ENCODE measurements around the gene MTERF1. TPM values are rescaled to one million over a fixed set of nuclear protein-coding genes. Genes with fewer than 3 reads are reported as not detected.
"Not testable (repeated sequence)": the region's sequence is repeated elsewhere in the genome, so short reads cannot be mapped to it uniquely, and the experiment has no call there.

MTERF1 gene
- total RNA-seq, 2 experiments from 2014 or later = 16.2 to 16.8 TPM

- Mint-ChIP-seq H3K27me3 (ENCODE audit: low read depth) (no peaks in the 10 kb centered on the region), H3K4me1 (ENCODE audit: low read depth) (peaks cover 26% of the 10 kb centered on the region), H3K9me3 (ENCODE audit: insufficient read depth) (no peaks in the 10 kb centered on the region), H3K27ac (no peak overlapping the region), H3K4me3 (no peak overlapping the region), H3K36me3 (ENCODE audit: low read depth) (peaks cover 51% of the 10 kb centered on the region)
- ChIA-PET POLR2A (interaction anchor here (0.7 kb wide), 1 partner anchor 343 kb away, joined by 6 read pairs; no protein-coding TSS in a partner anchor), CTCF (interaction anchor here (1.5 kb wide), 1 partner anchor 47 kb away, joined by 5 read pairs; no protein-coding TSS in a partner anchor)
- DNase-seq = no peak
- ATAC-seq = no peak
Observed at GRCh38 chr7:91876391-91877133, 3.9 kb downstream of the MTERF1 start.

- Mint-ChIP-seq H3K27ac (no peak overlapping the region), H3K4me3 (no peak overlapping the region), H3K36me3 (ENCODE audit: low read depth) (peaks cover 53% of the 10 kb centered on the region), H3K4me1 (ENCODE audit: low read depth) (peaks cover 21% of the 10 kb centered on the region), H3K9me3 (ENCODE audit: insufficient read depth) (no peaks in the 10 kb centered on the region), H3K27me3 (ENCODE audit: low read depth) (no peaks in the 10 kb centered on the region)
- no peak for DNase-seq
- POLR2A ChIA-PET = no interaction called here
- CTCF ChIA-PET = no interaction called here
- no peak for ATAC-seq
Observed at GRCh38 chr7:91875851-91876250, 4.7 kb downstream of the MTERF1 start.

DNA sequence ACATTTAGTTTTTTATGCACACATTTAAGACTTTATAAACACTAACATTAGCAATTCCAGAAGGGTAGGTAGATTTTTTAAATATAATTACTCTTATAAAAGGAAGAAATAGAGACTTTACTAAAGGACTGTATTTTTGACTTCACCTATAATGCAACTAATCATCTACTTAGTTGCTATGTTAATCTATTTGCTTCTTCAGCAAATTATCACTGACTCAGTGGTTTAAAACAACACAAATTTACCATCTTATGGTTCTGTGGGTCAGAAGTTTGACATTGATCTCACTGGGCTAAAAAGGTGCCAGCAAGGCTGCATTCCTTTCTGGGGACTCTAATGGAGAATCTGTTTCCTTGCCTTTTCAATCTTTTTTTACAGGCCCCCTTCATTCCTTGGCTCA, 7.6 kb downstream of the MTERF1 start:
- ATAC-seq = no peak
- ChIA-PET POLR2A (no interaction called here), CTCF (interaction anchor here (1.1 to 1.3 kb wide), 2 partner anchors 8 to 21 kb away, joined by 3 to 4 read pairs; no protein-coding TSS in a partner anchor)
- H3K9me3 Mint-ChIP-seq (ENCODE audit: insufficient read depth) = no peaks in the 10 kb centered on the region
- no peak overlapping the region for H3K4me3 Mint-ChIP-seq
- H3K4me1 Mint-ChIP-seq (ENCODE audit: low read depth) = peaks cover 7% of the 10 kb centered on the region
- peaks cover 49% of the 10 kb centered on the region for H3K36me3 Mint-ChIP-seq (ENCODE audit: low read depth)
- no peak for DNase-seq
- H3K27me3 Mint-ChIP-seq (ENCODE audit: low read depth) = no peaks in the 10 kb centered on the region
- no peak overlapping the region for H3K27ac Mint-ChIP-seq

DNA sequence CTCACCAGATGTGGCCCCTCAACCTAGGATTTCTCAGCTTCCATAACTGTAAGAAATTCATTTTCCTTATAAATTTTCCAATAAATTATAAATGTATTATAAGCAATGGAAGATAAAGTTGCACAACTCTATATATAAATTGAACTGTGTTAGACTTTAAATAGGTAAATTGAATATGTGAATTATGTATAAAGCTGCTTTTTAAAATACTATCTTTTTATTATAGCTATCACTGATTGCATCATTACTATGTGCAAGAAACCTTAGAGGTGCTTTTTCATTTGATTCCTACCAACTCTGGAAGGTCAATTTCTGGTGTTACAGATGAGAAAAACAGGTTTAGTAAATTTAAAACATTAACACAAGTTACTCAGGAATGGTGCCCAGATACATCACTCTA, 8.4 kb downstream of the MTERF1 start:
- no peaks in the 10 kb centered on the region for H3K9me3 Mint-ChIP-seq (ENCODE audit: insufficient read depth)
- H3K4me3 Mint-ChIP-seq = no peak overlapping the region
- H3K27me3 Mint-ChIP-seq (ENCODE audit: low read depth) = no peaks in the 10 kb centered on the region
- ATAC-seq (no peak), DNase-seq (no peak)
- no peak overlapping the region for H3K27ac Mint-ChIP-seq
- peaks cover 44% of the 10 kb centered on the region for H3K36me3 Mint-ChIP-seq (ENCODE audit: low read depth)
- ChIA-PET CTCF (interaction anchor here (1.1 to 1.3 kb wide), 2 partner anchors 9 to 20 kb away, joined by 3 to 4 read pairs; no protein-coding TSS in a partner anchor), POLR2A (interaction anchor here (1.2 kb wide), 1 partner anchor 8 kb away, joined by 4 read pairs; no protein-coding TSS in a partner anchor)
- no peaks in the 10 kb centered on the region for H3K4me1 Mint-ChIP-seq (ENCODE audit: low read depth)

GRCh38 chr7:91869661-91870060, 10.8 kb downstream of the MTERF1 start:
- H3K9me3 Mint-ChIP-seq (ENCODE audit: insufficient read depth) = no peaks in the 10 kb centered on the region
- no peak overlapping the region for H3K4me3 Mint-ChIP-seq
- DNase-seq = no peak
- peaks cover 36% of the 10 kb centered on the region for H3K36me3 Mint-ChIP-seq (ENCODE audit: low read depth)
- peaks cover 2% of the 10 kb centered on the region for H3K4me1 Mint-ChIP-seq (ENCODE audit: low read depth)
- ChIA-PET POLR2A (interaction anchor here (0.6 to 1.1 kb wide), 2 partner anchors 9 to 10 kb away, joined by 3 read pairs; partner anchors contain the start of gene MTERF1), CTCF (interaction anchor here (3.9 kb wide), 1 partner anchor 10 kb away, joined by 12 read pairs; the partner anchor contains the start of gene MTERF1)
- no peaks in the 10 kb centered on the region for H3K27me3 Mint-ChIP-seq (ENCODE audit: low read depth)
- no peak overlapping the region for H3K27ac Mint-ChIP-seq
- no peak for ATAC-seq

DNA sequence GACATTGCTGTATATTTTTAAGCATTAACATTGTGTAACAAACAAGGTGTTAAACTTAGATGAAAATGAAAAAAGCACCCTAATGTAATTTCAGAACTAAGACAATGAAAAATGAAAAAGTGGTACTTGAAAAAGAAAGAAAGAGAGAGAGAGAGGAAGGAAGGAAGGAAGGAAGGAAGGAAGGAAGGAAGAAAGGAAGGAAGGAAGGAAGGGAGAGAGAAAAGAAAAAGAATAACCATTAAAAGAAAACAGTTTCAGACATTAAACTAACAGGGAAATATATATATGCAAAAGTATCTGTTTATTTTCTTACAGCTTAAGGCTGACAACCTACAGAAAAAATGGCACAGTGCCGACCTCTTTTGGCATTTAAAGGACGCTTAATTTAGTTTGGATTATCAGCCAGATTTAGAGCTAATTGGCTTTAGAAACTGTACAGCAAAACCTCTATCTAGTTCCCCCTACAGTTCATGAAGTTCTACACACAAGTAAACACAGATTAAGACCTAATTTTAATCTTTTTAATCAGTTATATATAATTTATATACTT, 13.8 kb downstream of the MTERF1 start:
- H3K27me3 Mint-ChIP-seq (ENCODE audit: low read depth) = no peaks in the 10 kb centered on the region
- H3K9me3 Mint-ChIP-seq (ENCODE audit: insufficient read depth) = no peaks in the 10 kb centered on the region
- POLR2A ChIA-PET = no interaction called here
- DNase-seq = no peak
- ATAC-seq = no peak
- no peak overlapping the region for H3K27ac Mint-ChIP-seq
- H3K36me3 Mint-ChIP-seq (ENCODE audit: low read depth) = peaks cover 22% of the 10 kb centered on the region
- CTCF ChIA-PET = interaction anchor here (1.2 to 3.9 kb wide), 2 partner anchors 13 to 37 kb away, joined by 4 to 12 read pairs; partner anchors contain the start of gene MTERF1
- no peak overlapping the region for H3K4me3 Mint-ChIP-seq
- H3K4me1 Mint-ChIP-seq (ENCODE audit: low read depth) = peaks cover 2% of the 10 kb centered on the region

GRCh38 chr7:91865511-91865910, 15.0 kb downstream of the MTERF1 start:
- peaks cover 20% of the 10 kb centered on the region for H3K36me3 Mint-ChIP-seq (ENCODE audit: low read depth)

GRCh38 chr7:91864604-91865003, 15.9 kb downstream of the MTERF1 start:
- not testable (repeated sequence) for H3K4me3 Mint-ChIP-seq; DNase-seq; H3K4me1 Mint-ChIP-seq (ENCODE audit: low read depth); H3K9me3 Mint-ChIP-seq (ENCODE audit: insufficient read depth); H3K27me3 Mint-ChIP-seq (ENCODE audit: low read depth); ATAC-seq; H3K27ac Mint-ChIP-seq
- CTCF ChIA-PET = interaction anchor here (0.9 kb wide), 1 partner anchor 16 kb away, joined by 3 read pairs; the partner anchor contains the start of gene MTERF1
- POLR2A ChIA-PET = interaction anchor here (0.7 kb wide), 1 partner anchor 47 kb away, joined by 3 read pairs; no protein-coding TSS in a partner anchor
- H3K36me3 Mint-ChIP-seq (ENCODE audit: low read depth) = peaks cover 20% of the 10 kb centered on the region

More at GRCh38 chr7:91865511-91865910, 15.0 kb downstream of the MTERF1 start:
- no peak overlapping the region for H3K4me3 Mint-ChIP-seq
- peaks cover 2% of the 10 kb centered on the region for H3K4me1 Mint-ChIP-seq (ENCODE audit: low read depth)
- H3K27me3 Mint-ChIP-seq (ENCODE audit: low read depth) = no peaks in the 10 kb centered on the region
- DNase-seq (no peak), ATAC-seq (no peak)
- ChIA-PET POLR2A (no interaction called here), CTCF (no interaction called here)
- no peaks in the 10 kb centered on the region for H3K9me3 Mint-ChIP-seq (ENCODE audit: insufficient read depth)
- no peak overlapping the region for H3K27ac Mint-ChIP-seq

GRCh38 chr7:91864070-91864469, 16.4 kb downstream of the MTERF1 start:
- DNase-seq = no peak
- Mint-ChIP-seq H3K27me3 (ENCODE audit: low read depth) (no peaks in the 10 kb centered on the region), H3K4me3 (no peak overlapping the region), H3K4me1 (ENCODE audit: low read depth) (peaks cover 2% of the 10 kb centered on the region), H3K9me3 (ENCODE audit: insufficient read depth) (no peaks in the 10 kb centered on the region), H3K27ac (no peak overlapping the region), H3K36me3 (ENCODE audit: low read depth) (peaks cover 20% of the 10 kb centered on the region)
- no peak for ATAC-seq
- CTCF ChIA-PET = interaction anchor here (0.9 kb wide), 1 partner anchor 16 kb away, joined by 3 read pairs; the partner anchor contains the start of gene MTERF1
- POLR2A ChIA-PET = no interaction called here

- POLR2A ChIA-PET = interaction anchor here (0.5 kb wide), 1 partner anchor 160 kb away, joined by 3 read pairs; no protein-coding TSS in a partner anchor
- CTCF ChIA-PET = interaction anchor here (0.6 to 1.3 kb wide), 7 partner anchors 9 to 592 kb away, joined by 3 to 7 read pairs (median 3); no protein-coding TSS in a partner anchor
- H3K36me3 Mint-ChIP-seq (ENCODE audit: low read depth) = peaks cover 6% of the 10 kb centered on the region
- peaks cover 3% of the 10 kb centered on the region for H3K9me3 Mint-ChIP-seq (ENCODE audit: insufficient read depth)
- no peak overlapping the region for H3K27ac Mint-ChIP-seq
- ATAC-seq = no peak
- no peak for DNase-seq
- H3K27me3 Mint-ChIP-seq (ENCODE audit: low read depth) = no peaks in the 10 kb centered on the region
- no peaks in the 10 kb centered on the region for H3K4me1 Mint-ChIP-seq (ENCODE audit: low read depth)
- no peak overlapping the region for H3K4me3 Mint-ChIP-seq
Observed at GRCh38 chr7:91852263-91852741, 28.2 kb downstream of the MTERF1 start.

GRCh38 chr7:91850455-91850854, 30.0 kb downstream of the MTERF1 start:
- H3K9me3 Mint-ChIP-seq (ENCODE audit: insufficient read depth) = peaks cover 3% of the 10 kb centered on the region
- H3K4me3 Mint-ChIP-seq = no peak overlapping the region
- no peaks in the 10 kb centered on the region for H3K27me3 Mint-ChIP-seq (ENCODE audit: low read depth)
- H3K36me3 Mint-ChIP-seq (ENCODE audit: low read depth) = peaks cover 6% of the 10 kb centered on the region
- ChIA-PET POLR2A (no interaction called here), CTCF (interaction anchor here (2.3 kb wide), 1 partner anchor 20 kb away, joined by 12 read pairs; no protein-coding TSS in a partner anchor)
- no peak overlapping the region for H3K27ac Mint-ChIP-seq
- H3K4me1 Mint-ChIP-seq (ENCODE audit: low read depth) = no peaks in the 10 kb centered on the region
- ATAC-seq (no peak), DNase-seq (no peak)
